ENCODE measurements around the gene DSPP.
"Not testable (repeated sequence)": the region's sequence is repeated elsewhere in the genome, so short reads cannot be mapped to it uniquely, and the experiment has no call there.

Gene DSPP

GRCh38 chr4:87608229-87608628, at the start of gene DSPP:
DSPP (plus strand) TSS chr4:87608529; CDS start chr4:87610909, 2,380 bp downstream.
- no peak for DNase-seq (ENCODE audit: low read depth)

GRCh38 chr4:87559090-87559837, 49.1 kb upstream of the DSPP start:
- peak; percentile 1 for DNase-seq (ENCODE audit: low read depth)

- no peak for DNase-seq (ENCODE audit: low read depth)
Observed at GRCh38 chr4:87560802-87561201, 47.5 kb upstream of the DSPP start.

GRCh38 chr4:87565746-87566145, 42.6 kb upstream of the DSPP start:
- no peak for DNase-seq (ENCODE audit: low read depth)

GRCh38 chr4:87566276-87566675, 42.1 kb upstream of the DSPP start:
- DNase-seq (ENCODE audit: low read depth), result no peak

GRCh38 chr4:87567191-87567590, 41.1 kb upstream of the DSPP start:
- no peak for DNase-seq (ENCODE audit: low read depth)

GRCh38 chr4:87570290-87570805, 38.0 kb upstream of the DSPP start:
- no peak for DNase-seq (ENCODE audit: low read depth)

GRCh38 chr4:87574376-87574775, 34.0 kb upstream of the DSPP start:
- not testable (repeated sequence) for DNase-seq (ENCODE audit: low read depth)

- no peak for DNase-seq (ENCODE audit: low read depth)
Observed at GRCh38 chr4:87574996-87575395, 33.3 kb upstream of the DSPP start.

GRCh38 chr4:87575408-87575807, 32.9 kb upstream of the DSPP start:
- DNase-seq (ENCODE audit: low read depth), result no peak

GRCh38 chr4:87575983-87576382, 32.3 kb upstream of the DSPP start:
- no peak for DNase-seq (ENCODE audit: low read depth)

GRCh38 chr4:87579478-87579877, 28.9 kb upstream of the DSPP start:
- no peak for DNase-seq (ENCODE audit: low read depth)

GRCh38 chr4:87580057-87580456, 28.3 kb upstream of the DSPP start:
- no peak for DNase-seq (ENCODE audit: low read depth)

GRCh38 chr4:87584222-87584908, 24.0 kb upstream of the DSPP start:
- no peak for DNase-seq (ENCODE audit: low read depth)

- DNase-seq (ENCODE audit: low read depth), result no peak
Observed at GRCh38 chr4:87589531-87589930, 18.8 kb upstream of the DSPP start.

GRCh38 chr4:87592124-87592523, 16.2 kb upstream of the DSPP start:
- DNase-seq (ENCODE audit: low read depth), result no peak

- no peak for DNase-seq (ENCODE audit: low read depth)
Observed at GRCh38 chr4:87601361-87601760, 7.0 kb upstream of the DSPP start.

- DNase-seq (ENCODE audit: low read depth), result no peak
Observed at GRCh38 chr4:87614292-87614890, 6.1 kb downstream of the DSPP start.

GRCh38 chr4:87616268-87616667, 7.9 kb downstream of the DSPP start:
- DNase-seq (ENCODE audit: low read depth), result no peak

GRCh38 chr4:87620086-87620485, 11.8 kb downstream of the DSPP start:
- DNase-seq (ENCODE audit: low read depth), result no peak

- DNase-seq (ENCODE audit: low read depth), result no peak
Observed at GRCh38 chr4:87620491-87620890, 12.2 kb downstream of the DSPP start.

GRCh38 chr4:87622303-87622702, 14.0 kb downstream of the DSPP start:
- no peak for DNase-seq (ENCODE audit: low read depth)

GRCh38 chr4:87624698-87625097, 16.4 kb downstream of the DSPP start:
- no peak for DNase-seq (ENCODE audit: low read depth)

Measured in stimulated activated CD8-positive, alpha-beta memory T cell treated with anti-CD3 and anti-CD28 coated beads, Interleukin-4, amount 100 ng/mL, for 24 hours (primary cell).